Measurements from ENCODE around the gene KRTAP26-1. TPM values are rescaled to one million over a fixed set of nuclear protein-coding genes. Genes with fewer than 3 reads are reported as not detected.

Gene KRTAP26-1
- polyA plus RNA-seq, 1 donor (not counting 4 experiments of a cell fraction or from before 2014, with no cell fraction given): not detected

- Histone ChIP-seq H2AFZ (ENCODE audit: control insufficient read depth, low read length) (no peak overlapping the region), H3K4me1 (ENCODE audit: control insufficient read depth, extremely low read depth, insufficient read depth, low read length) (no peaks in the 10 kb centered on the region), H4K20me1 (ENCODE audit: control insufficient read depth, extremely low read depth, insufficient read depth, low read length) (no peaks in the 10 kb centered on the region), H3K4me2 (ENCODE audit: control insufficient read depth, extremely low read depth, insufficient read depth, low read depth, low read length) (no peak overlapping the region), H3K79me2 (ENCODE audit: control insufficient read depth, insufficient read depth, low read length) (no peaks in the 10 kb centered on the region), H3K27me3 (ENCODE audit: control insufficient read depth, extremely low read depth, insufficient read depth, low read length) (no peaks in the 10 kb centered on the region), H3K9me1 (ENCODE audit: control insufficient read depth, extremely low read depth, insufficient read depth, low read length) (no peaks in the 10 kb centered on the region), H3K4me3 (ENCODE audit: control insufficient read depth in 2 of 3, extremely low read depth in 1 of 3, insufficient read depth in 2 of 3, low read depth in 1 of 3, low read length in 3 of 3) (no peak overlapping the region), H3K9ac (ENCODE audit: control insufficient read depth, extremely low read depth, insufficient read depth, low read length) (no peak overlapping the region), H3K27ac (ENCODE audit: control insufficient read depth, insufficient read depth, low read length) (no peak overlapping the region), H3K36me3 (ENCODE audit: control insufficient read depth in 2 of 2, extremely low read depth in 1 of 2, insufficient read depth in 2 of 2, low read length in 2 of 2) (no peaks in the 10 kb centered on the region), H3K9me3 (ENCODE audit: control insufficient read depth, low read depth, low read length) (no peaks in the 10 kb centered on the region)
- TF ChIP-seq CTCF (optimal IDR thresholded peaks at IDR 0.05 in 1 of 3, IDR thresholded peaks at IDR 0.05 in 1 of 3, conservative IDR thresholded peaks at IDR 0.05 in 1 of 3; ENCODE audit: extremely low read depth in 1 of 3, insufficient read depth in 2 of 3, low read length in 3 of 3): no peak
- TF ChIP-seq EZH2 (IDR thresholded peaks at IDR 0.05; ENCODE audit: low read length): no peak
- FAIRE-seq: no peak
- no peak for DNase-seq (ENCODE audit: low read depth, low spot score)
- dilution Hi-C loops (cut with MboI; ENCODE audit: extremely low pct_ligation_motif_present, low sequenced_read_pairs): no loop called here
These were observed 15.0 kb downstream of the KRTAP26-1 start for GRCh38 chr21:30305136-30305535.

GRCh38 chr21:30289215-30289614, 30.9 kb downstream of the KRTAP26-1 start, which contains the start of gene KRTAP25-1:
Gene KRTAP25-1, minus strand, starts transcription at chr21:30289514. Its CDS starts 24 bp downstream, at chr21:30289490.
- no peaks in the 10 kb centered on the region for H3K27me3 ChIP-seq (ENCODE audit: control insufficient read depth, extremely low read depth, insufficient read depth, low read length)
- no peak within 1 kb of the TSS for H3K9ac ChIP-seq (ENCODE audit: control insufficient read depth, extremely low read depth, insufficient read depth, low read length)
- no peak within 1 kb of the TSS for H3K4me3 ChIP-seq (ENCODE audit: control insufficient read depth in 2 of 3, extremely low read depth in 1 of 3, insufficient read depth in 2 of 3, low read depth in 1 of 3, low read length in 3 of 3)
- H4K20me1 ChIP-seq (ENCODE audit: control insufficient read depth, extremely low read depth, insufficient read depth, low read length): no peaks in the 10 kb centered on the region
- FAIRE-seq (no peak), DNase-seq (ENCODE audit: low read depth, low spot score) (no peak)
- no peaks in the 10 kb centered on the region for H3K36me3 ChIP-seq (ENCODE audit: control insufficient read depth in 2 of 2, extremely low read depth in 1 of 2, insufficient read depth in 2 of 2, low read length in 2 of 2)
- TF ChIP-seq EZH2 (IDR thresholded peaks at IDR 0.05; ENCODE audit: low read length) (no peak), CTCF (optimal IDR thresholded peaks at IDR 0.05 in 1 of 3, IDR thresholded peaks at IDR 0.05 in 1 of 3, conservative IDR thresholded peaks at IDR 0.05 in 1 of 3; ENCODE audit: extremely low read depth in 1 of 3, insufficient read depth in 2 of 3, low read length in 3 of 3) (no peak)
- no peak within 1 kb of the TSS for H3K27ac ChIP-seq (ENCODE audit: control insufficient read depth, insufficient read depth, low read length)
- H3K4me1 ChIP-seq (ENCODE audit: control insufficient read depth, extremely low read depth, insufficient read depth, low read length): no peaks in the 10 kb centered on the region
- no peak within 1 kb of the TSS for H2AFZ ChIP-seq (ENCODE audit: control insufficient read depth, low read length)
- H3K79me2 ChIP-seq (ENCODE audit: control insufficient read depth, insufficient read depth, low read length): no peaks in the 10 kb centered on the region
- dilution Hi-C loops (cut with MboI; ENCODE audit: extremely low pct_ligation_motif_present, low sequenced_read_pairs): no loop called here
- no peaks in the 10 kb centered on the region for H3K9me3 ChIP-seq (ENCODE audit: control insufficient read depth, low read depth, low read length)
- no peak within 1 kb of the TSS for H3K4me2 ChIP-seq (ENCODE audit: control insufficient read depth, extremely low read depth, insufficient read depth, low read depth, low read length)
- no peaks in the 10 kb centered on the region for H3K9me1 ChIP-seq (ENCODE audit: control insufficient read depth, extremely low read depth, insufficient read depth, low read length)

Data from keratinocyte (primary cell).